Stimulated activated CD4-positive, alpha-beta T cell treated with anti-CD3 and anti-CD28 coated beads, Interleukin-2, amount 100 ng/mL, for 24 hours (primary cell): ENCODE measurements around the gene LOX.

Source experiments
- DNase-seq, 2 donors: peaks; one replicate each; pipeline ENCODE4 v3.0.0-alpha.2; 2020

LOX gene

DNA sequence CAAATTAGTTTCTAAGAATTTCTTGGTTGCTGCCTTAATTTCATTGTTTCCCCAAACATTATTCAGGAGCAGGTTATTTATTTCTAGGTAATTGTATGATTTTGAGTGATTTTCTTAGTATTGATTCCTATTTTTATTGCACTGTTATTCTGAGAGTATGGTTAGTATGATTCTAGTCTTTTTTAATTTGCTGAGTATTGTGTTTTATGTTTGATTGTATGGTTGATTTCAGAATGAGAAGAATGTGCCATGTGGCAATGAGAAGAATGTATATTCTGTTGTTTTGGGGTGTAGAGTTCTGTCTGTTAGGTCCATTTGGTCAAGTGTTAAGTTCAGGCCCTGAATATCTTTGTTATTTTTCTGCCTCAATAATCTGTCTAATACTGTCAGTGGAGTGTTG lies 27.1 kb downstream of the LOX start:
- no peak for DNase-seq

DNA sequence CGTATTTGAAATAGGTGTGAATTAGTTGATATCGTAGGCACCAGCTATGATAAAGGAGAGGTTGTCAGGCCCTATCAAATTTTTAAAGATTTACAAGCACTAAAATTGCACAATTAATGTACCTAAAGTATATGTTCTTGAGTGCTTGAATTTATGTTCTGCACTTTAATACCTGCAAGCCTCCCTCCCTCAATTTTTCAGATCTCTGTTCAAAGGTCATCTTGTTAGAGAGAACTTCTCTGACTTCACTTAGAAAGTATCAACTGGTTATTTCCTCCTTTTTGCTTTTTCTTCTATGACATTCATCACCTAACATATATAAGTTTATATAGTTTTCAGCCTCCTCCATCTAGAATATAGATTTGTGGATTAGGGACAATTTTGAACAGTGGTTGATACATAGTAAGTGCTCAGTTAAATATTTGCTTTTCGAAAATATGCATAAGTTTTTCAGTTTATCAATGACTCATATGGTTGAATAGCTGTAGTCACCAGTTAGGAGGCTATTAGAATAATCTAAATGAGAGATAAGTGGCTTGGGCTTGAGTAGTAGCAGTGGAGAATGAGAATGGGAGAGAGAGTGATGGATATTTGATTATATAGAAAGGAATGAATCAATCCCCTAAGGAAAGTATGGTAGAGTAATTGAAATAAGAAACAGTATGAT lies 37.3 kb downstream of the LOX start:
- no peak for DNase-seq

DNA sequence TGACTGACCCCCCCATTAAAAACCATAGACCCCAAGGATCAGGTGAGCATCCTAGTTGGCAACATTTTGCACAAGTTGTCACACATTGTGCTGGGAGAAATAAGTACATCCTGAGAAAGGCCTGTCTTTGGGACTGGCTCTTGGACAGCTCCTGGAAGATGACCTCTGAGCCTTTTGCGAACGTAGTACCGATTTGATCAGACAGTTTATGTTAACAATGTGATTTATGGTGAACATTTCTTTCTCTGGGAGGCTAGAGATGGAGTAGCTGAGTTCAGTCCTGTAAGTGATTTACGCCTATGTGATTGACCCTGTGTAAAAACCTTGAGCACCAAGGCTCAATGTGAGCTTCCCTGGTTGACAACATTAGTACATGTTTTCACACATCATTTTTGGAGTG lies 41.7 kb downstream of the LOX start:
- DNase-seq, result no peak

DNA sequence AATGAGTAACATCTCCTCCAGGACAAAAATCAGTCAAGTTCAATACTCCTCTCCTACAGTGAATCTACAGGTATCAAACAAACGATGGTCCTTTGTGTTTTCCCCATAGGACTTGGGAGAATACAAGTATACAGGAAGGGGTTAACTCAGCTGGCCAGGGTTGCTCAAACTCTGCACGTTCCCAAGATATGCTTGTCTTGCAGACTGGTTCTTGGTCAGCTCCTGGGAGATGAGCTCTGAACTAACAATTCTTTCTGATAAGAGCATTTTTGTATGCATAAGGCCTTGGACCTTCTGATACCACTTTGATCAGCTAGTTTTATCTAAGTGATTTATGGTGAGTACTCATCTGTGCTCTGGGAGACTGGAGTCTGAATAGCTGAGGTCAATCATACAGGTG lies 42.1 kb downstream of the LOX start:
- DNase-seq, result no peak

DNA sequence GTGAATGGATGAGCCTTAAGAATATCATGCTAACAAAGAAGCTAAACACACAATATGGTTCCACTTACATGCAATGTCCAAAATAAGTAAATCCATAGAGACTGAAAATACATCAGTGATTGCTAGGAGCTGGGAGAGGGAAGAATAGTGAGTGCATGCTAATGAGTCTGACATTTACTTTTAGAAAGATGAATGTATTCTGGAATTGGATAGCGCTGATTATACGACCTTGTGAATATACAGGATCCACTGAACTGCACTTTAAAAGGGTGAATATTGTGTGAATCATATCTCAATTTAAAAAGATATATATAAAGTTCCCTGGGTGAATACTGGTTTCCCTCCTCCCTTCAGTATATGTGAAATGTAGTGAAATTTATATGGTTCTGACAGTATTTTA lies 46.2 kb downstream of the LOX start:
- no peak for DNase-seq

DNA sequence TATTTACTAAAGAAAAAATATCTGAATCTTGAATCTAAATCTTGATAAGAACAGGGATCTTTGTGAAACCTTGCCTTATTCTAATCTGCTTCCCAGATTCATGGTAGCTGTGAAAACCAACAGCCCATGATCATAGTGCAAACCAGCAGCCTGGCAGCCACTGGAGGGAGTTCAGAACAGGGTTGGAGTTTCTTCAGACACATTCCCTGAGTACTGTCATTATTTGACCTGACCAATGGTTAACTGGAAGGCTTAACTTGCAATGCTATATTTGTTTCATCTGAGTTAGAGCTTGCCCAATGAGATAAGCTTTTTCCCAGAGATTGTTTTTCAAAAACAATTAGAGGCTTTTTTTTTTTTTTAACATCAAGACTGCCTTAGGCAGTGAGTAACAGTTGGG lies 47.8 kb downstream of the LOX start:
- DNase-seq, result no peak

DNA sequence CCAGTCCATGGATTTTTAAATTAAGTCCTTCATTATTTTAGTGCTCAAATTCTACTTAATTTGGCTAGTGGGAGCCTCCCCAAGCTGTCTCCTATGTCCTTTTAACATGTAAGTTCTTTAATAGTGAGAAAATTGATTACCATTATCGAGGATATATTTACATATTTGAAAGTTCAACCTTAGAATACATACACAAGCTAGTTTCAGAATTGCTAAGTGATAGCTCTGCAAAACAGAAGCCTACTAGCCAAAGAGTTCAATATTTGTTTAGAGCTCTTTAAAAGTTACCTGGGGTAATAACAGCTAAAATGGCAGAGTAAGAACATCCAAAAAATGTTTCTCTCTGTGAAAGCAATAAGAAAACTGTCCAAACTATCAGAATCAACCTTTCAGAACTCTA lies 48.2 kb downstream of the LOX start:
- DNase-seq, result no peak

DNA sequence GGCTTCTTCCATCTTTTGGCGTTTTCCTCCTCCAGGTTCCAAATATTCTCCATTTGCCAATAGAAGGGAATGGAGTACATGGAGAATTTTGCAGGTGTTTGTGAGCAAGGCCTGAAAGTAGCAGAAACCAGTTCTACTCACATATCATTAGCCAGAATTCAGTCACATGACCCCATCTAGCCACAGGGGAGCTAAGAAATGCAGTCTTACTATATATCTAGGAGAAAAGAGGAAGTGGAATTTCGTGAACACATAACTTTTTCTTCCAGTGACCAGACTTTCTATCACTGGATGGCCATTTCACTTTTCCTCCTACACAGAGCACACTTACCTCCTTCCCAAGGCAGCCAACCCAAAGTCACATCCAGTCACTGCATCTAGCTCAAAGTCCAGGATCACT lies 55.1 kb downstream of the LOX start:
- no peak for DNase-seq

DNA sequence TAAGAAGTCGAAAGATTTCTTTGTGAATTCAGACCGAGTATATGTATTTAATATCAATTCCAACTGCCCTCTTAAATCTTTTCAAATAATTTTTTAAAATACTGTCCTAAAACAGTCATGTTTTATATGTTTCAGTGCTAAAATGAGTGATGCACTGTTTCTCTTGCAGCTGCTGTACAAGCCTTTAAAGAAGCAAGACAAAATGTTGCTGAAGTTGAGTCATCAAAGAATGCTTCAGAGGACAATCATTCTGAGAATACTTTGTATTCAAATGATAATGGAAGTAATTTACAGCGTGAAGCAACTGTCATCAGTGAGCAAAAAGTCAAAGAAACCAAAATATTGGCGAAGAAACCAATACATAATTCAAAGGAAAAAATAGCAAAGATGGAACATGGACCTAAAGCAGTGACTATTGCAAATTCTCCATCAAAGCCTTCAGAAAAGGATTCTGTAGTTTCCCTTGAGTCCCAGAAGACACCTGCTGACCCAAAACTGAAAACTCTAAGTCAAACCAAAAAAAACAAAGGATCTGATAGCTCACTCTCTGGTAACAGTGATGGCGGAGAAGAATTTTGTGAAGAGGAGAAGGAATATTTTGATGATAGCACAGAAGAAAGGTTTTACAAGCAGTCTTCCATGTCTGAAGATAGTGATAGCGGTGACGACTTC lies 58.0 kb downstream of the LOX start:
- DNase-seq, result no peak

DNA sequence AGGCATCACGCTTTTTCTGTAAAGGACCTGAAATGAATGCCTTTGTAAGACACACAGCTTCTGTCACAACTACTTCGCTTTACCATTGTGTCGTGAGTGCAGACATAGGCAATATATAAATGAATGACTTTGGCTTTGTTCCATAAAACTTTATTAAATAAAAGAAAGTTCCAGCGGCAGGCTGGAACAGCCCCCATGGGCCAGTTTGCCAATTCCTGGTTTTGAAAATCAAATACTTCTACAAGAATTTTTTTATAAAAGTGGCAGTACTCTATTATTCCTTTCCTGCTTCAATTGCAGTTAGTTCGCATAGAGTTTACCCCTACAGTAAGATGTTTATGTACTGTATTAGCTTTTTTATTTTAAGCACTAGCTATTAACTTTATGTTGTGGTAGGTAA lies 62.6 kb downstream of the LOX start:
- DNase-seq, result no peak

DNA sequence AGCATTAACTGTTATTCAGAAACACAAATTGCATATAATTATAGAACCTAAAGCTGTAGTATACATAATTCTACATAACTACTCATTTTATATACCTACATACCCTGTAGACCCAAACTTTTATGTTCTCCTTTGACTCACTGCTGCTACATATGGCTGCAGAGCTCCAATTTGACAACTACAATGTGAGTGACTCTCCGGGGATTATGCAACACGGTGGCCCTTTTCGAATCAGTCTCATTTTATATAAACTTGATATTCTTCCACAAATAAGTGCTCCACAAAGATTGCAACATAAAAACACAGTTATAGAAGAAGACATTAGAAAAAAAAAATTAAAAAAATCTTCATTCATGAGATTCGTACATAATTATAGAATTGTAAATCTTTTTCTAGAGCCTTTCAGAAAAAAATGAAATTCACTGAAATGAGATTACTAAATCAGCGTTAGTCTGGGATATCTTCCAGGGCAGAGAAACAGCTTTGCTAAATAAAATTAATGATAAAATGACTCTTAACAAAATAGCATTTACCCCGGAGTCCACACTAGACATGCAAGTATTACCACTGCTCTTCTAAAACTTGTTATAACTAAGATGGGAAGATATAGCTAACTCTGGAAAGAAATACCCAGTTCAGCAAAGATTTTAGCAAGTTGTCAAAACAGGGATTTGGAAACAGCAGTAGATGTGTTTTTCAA lies 63.7 kb downstream of the LOX start:
- DNase-seq, result no peak
